CD4-positive, CD25-positive, alpha-beta regulatory T cell (primary cell): ENCODE data around the gene AHRR. TPM values are rescaled to one million over a fixed set of nuclear protein-coding genes. Genes with fewer than 3 reads are reported as not detected.

Experiments
- ATAC-seq, 2 donors: fragments of 150-1000 bp; cut with Tn5 transposase; one replicate each; pipeline ENCODE4 v1.10.0; 2021; ENCODE audit warnings: low read depth in 2 of 2, moderate number of reproducible peaks in 2 of 2, moderate library complexity in 1 of 2
- DNase-seq, 3 donors: peaks; one replicate each; pipeline versions ENCODE4 v3.0.0 to v3.0.0-alpha.2; 2012 to 2022; ENCODE audit warnings: mixed read lengths in 1 of 3
- H3K27ac ChIP-seq: one replicate; pipeline ENCODE4 v1.7.0; 2013; ENCODE audit warnings: mild to moderate bottlenecking, low read length; ENCODE audit not compliant: insufficient read depth, poor library complexity, severe bottlenecking
- H3K27me3 ChIP-seq: one replicate; pipeline ENCODE4 v1.7.0; 2013; ENCODE audit warnings: low read length; ENCODE audit not compliant: control insufficient read depth, insufficient read depth
- H3K36me3 ChIP-seq: one replicate; pipeline ENCODE4 v1.7.0; 2013; ENCODE audit warnings: mild to moderate bottlenecking, low read length, moderate library complexity; ENCODE audit not compliant: control insufficient read depth, insufficient read depth
- H3K4me1 ChIP-seq: 2 replicates; pipeline ENCODE4 v1.7.0; 2013; ENCODE audit warnings: mild to moderate bottlenecking, low read length; ENCODE audit not compliant: insufficient read depth, control insufficient read depth, poor library complexity, severe bottlenecking
- H3K4me3 ChIP-seq: one replicate; pipeline ENCODE4 v1.7.0; 2013; ENCODE audit warnings: low read depth, mild to moderate bottlenecking, low read length, moderate library complexity
- H3K9me3 ChIP-seq, 2 experiments: 1 replicate in 1 of 2; 2 replicates in 1 of 2; pipeline ENCODE4 v1.7.0; 2013; ENCODE audit warnings: low read length in 2 of 2, mild to moderate bottlenecking in 1 of 2, moderate library complexity in 1 of 2; ENCODE audit not compliant: control insufficient read depth in 2 of 2
- H3K27ac Mint-ChIP-seq, 3 donors: one replicate each; pipeline ENCODE4 v1.8.0; 2020 to 2022; ENCODE audit warnings: mild to moderate bottlenecking in 3 of 3, mixed read lengths in 3 of 3, moderate library complexity in 2 of 3
- H3K27me3 Mint-ChIP-seq: one replicate; pipeline ENCODE4 v1.8.0; 2022; ENCODE audit warnings: mild to moderate bottlenecking, mixed read lengths
- H3K36me3 Mint-ChIP-seq: one replicate; pipeline ENCODE4 v1.8.0; 2020; ENCODE audit warnings: mixed read lengths
- H3K4me1 Mint-ChIP-seq, 4 donors: one replicate each; pipeline ENCODE4 v1.8.0; 2020 to 2022; ENCODE audit warnings: mixed read lengths in 4 of 4, mild to moderate bottlenecking in 1 of 4
- H3K4me3 Mint-ChIP-seq, 4 donors: one replicate each; pipeline ENCODE4 v1.8.0; 2020 to 2022; ENCODE audit warnings: mild to moderate bottlenecking in 4 of 4, mixed read lengths in 4 of 4, moderate library complexity in 3 of 4
- H3K9me3 Mint-ChIP-seq, 7 donors: one replicate each; pipeline ENCODE4 v1.8.0; 2020 to 2022; ENCODE audit warnings: mixed read lengths in 7 of 7, mild to moderate bottlenecking in 3 of 7, moderate library complexity in 2 of 7
- polyA plus RNA-seq, 4 donors: library from polyadenylated mRNA; unstranded; fragments of 300-500 nt; fragmentation: Illumina TruSeq; gene quantifications; one replicate each; pipeline ENCODE4 v1.2.3, GENCODE V29; 2021
- total RNA-seq: library from RNA; stranded (reverse); gene quantifications from one replicate; pipeline ENCODE4 v1.2.3, GENCODE V29; 2022

Gene AHRR
- total and polyA plus RNA-seq, 5 donors from 2014 or later: 0.20 to 4.5 (median 0.72) TPM

DNA sequence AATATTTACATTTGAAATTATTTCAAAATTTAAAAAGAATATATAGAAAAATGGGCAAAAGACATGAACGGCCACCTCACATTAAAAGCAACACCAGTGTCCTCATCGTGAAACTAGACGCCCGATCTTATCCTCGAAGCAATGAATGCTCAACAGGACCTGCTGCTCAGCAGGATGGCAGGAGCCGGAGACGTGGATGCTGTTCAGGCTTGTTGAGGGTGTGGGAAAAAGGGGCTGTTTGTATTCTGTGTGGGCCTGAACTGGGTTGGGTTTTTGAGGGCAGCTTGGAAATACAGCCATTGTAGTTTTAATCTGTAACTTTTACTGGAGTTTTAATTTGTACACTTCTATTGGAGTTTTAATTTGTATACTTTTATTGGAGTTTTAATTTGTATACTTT is 141.8 kb downstream of the AHRR start:
- no peak for DNase-seq
- Histone ChIP-seq H3K36me3 (peaks cover 37% of the 10 kb centered on the region), H3K4me1 (peaks cover 14% of the 10 kb centered on the region), H3K27ac (peak overlapping the region; percentile 92), H3K4me3 (peak overlapping the region; percentile 9), H3K27me3 (no peaks in the 10 kb centered on the region), H3K9me3 (no peaks in the 10 kb centered on the region)
- peaks cover 38% of the 10 kb centered on the region for H3K36me3 Mint-ChIP-seq
- H3K9me3 Mint-ChIP-seq: peaks cover 0 to 1% (median 0%) of the 10 kb centered on the region in 7 donors
- peaks cover 11 to 35% (median 24%) of the 10 kb centered on the region in 4 donors for H3K4me1 Mint-ChIP-seq
- no peak for ATAC-seq
- H3K4me3 Mint-ChIP-seq: peak overlapping the region in 1 of 4 donors; percentile 94
- peak overlapping the region in 2 of 3 donors; percentile 94 to 98 for H3K27ac Mint-ChIP-seq
- H3K27me3 Mint-ChIP-seq: peaks cover 4% of the 10 kb centered on the region

DNA sequence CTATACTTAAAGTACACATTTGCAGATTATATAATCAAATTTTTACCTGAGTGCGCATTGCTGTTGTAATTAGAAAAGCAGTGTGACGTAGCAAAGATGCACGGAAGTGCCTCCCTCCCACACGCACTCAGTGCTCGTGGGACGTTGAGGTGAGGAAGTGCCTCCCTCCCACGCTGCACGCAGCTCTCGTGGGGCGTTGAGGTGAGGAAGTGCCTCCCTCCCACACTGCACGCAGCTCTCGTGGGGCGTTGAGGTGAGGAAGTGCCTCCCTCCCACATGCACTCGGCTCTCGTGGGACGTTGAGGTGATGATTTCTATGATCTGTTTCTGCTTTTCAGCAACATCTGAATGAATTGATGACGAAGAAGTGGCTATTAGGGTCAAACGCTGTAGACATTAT is 142.4 kb downstream of the AHRR start:
- ATAC-seq (peak; percentile 98 to 99), DNase-seq (peak; percentile 80 to 91 (median 88))
- H3K4me1 Mint-ChIP-seq: peaks cover 10 to 28% (median 19%) of the 10 kb centered on the region in 4 donors
- H3K36me3 Mint-ChIP-seq: peaks cover 32% of the 10 kb centered on the region
- H3K4me3 Mint-ChIP-seq: peak overlapping the region; percentile 66 to 94 (median 74)
- Histone ChIP-seq H3K4me1 (peaks cover 14% of the 10 kb centered on the region), H3K27ac (peak overlapping the region; percentile 92), H3K4me3 (peak overlapping the region; percentile 9), H3K36me3 (peaks cover 33% of the 10 kb centered on the region), H3K9me3 (no peaks in the 10 kb centered on the region), H3K27me3 (no peaks in the 10 kb centered on the region)
- peaks cover 4% of the 10 kb centered on the region for H3K27me3 Mint-ChIP-seq
- H3K27ac Mint-ChIP-seq: peak overlapping the region; percentile 93 to 98 (median 94)
- H3K9me3 Mint-ChIP-seq: peaks cover 0 to 1% (median 0%) of the 10 kb centered on the region in 7 donors

DNA sequence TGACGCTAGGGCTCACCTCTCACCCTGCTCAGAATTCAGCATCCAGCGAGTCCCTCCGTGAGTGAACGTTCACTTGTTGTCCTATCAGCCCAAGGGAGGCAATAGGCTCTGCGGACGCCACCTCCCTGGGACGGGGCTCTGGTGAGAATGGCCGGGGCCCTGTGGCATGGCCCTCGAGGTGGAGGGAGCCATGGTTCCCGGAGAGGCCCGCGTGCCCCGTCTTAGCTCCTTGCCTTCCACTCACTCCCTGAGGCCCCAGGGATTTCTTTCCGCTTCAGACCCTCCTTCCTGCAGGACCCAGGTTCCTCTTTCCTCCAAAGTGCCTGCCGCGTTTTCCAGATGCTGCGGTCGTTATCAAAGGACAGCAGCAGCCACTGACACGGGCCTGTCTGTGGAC is 142.9 kb downstream of the AHRR start:
- H3K4me1 Mint-ChIP-seq: peaks cover 7 to 28% (median 16%) of the 10 kb centered on the region in 4 donors
- Histone ChIP-seq H3K9me3 (no peaks in the 10 kb centered on the region), H3K27me3 (no peaks in the 10 kb centered on the region), H3K4me3 (peak overlapping the region; percentile 9), H3K4me1 (peaks cover 14% of the 10 kb centered on the region), H3K27ac (peak overlapping the region; percentile 92), H3K36me3 (peaks cover 30% of the 10 kb centered on the region)
- H3K36me3 Mint-ChIP-seq: peaks cover 29% of the 10 kb centered on the region
- H3K4me3 Mint-ChIP-seq: peak overlapping the region; percentile 66 to 94 (median 74)
- H3K27ac Mint-ChIP-seq: peak overlapping the region; percentile 93 to 98 (median 94)
- DNase-seq: no peak
- peaks cover 0 to 1% (median 0%) of the 10 kb centered on the region in 7 donors for H3K9me3 Mint-ChIP-seq
- H3K27me3 Mint-ChIP-seq: peaks cover 4% of the 10 kb centered on the region
- ATAC-seq: no peak

DNA sequence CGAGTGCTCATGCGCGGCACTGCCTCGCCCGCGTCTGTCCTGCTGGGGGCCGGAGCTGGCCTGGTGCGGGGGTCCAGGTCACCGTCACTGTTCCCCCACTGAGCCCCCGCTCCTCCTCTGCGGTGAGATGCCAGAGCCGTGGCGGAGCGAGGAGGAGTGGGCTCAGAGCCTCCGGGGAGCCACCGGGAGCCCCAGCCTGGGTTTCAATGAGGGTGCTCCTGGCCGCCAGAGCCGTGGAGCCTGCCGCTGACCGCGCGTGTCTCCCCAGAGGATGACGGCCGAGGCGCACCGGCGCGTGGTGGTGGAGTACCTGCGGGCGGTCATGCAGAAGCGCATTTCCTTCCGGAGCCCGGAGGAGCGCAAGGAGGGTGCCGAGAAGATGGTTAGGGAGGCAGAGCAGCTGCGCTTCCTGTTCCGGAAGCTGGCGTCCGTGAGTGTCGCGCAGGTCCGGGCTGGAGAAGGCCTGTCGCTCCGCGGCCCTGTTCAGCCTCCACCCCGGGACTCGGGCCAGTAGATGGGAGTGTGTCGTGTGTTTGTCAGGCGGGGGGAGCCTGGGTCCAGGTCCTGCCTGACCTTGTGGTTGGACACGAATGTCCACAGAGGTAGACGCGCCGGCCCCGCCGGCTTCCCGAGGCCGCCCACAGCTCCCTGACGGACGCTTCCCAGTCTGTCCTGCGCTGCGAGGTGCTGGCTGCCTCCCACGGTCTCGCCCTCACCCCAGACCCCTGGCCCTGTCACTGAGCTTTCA is 143.5 kb downstream of the AHRR start:
- Mint-ChIP-seq H3K9me3 (peaks cover 0 to 1% (median 0%) of the 10 kb centered on the region in 7 donors), H3K27ac (no peak overlapping the region), H3K4me3 (peak overlapping the region in 1 of 4 donors; percentile 31), H3K36me3 (peaks cover 24% of the 10 kb centered on the region), H3K4me1 (peaks cover 6 to 28% (median 15%) of the 10 kb centered on the region in 4 donors), H3K27me3 (peaks cover 4% of the 10 kb centered on the region)
- DNase-seq (no peak), ATAC-seq (no peak)
- peak overlapping the region; percentile 92 for H3K27ac ChIP-seq
- no peak overlapping the region for H3K4me3 ChIP-seq
- peaks cover 29% of the 10 kb centered on the region for H3K36me3 ChIP-seq
- H3K4me1 ChIP-seq: peaks cover 14% of the 10 kb centered on the region
- no peaks in the 10 kb centered on the region for H3K27me3 ChIP-seq
- no peaks in the 10 kb centered on the region for H3K9me3 ChIP-seq

DNA sequence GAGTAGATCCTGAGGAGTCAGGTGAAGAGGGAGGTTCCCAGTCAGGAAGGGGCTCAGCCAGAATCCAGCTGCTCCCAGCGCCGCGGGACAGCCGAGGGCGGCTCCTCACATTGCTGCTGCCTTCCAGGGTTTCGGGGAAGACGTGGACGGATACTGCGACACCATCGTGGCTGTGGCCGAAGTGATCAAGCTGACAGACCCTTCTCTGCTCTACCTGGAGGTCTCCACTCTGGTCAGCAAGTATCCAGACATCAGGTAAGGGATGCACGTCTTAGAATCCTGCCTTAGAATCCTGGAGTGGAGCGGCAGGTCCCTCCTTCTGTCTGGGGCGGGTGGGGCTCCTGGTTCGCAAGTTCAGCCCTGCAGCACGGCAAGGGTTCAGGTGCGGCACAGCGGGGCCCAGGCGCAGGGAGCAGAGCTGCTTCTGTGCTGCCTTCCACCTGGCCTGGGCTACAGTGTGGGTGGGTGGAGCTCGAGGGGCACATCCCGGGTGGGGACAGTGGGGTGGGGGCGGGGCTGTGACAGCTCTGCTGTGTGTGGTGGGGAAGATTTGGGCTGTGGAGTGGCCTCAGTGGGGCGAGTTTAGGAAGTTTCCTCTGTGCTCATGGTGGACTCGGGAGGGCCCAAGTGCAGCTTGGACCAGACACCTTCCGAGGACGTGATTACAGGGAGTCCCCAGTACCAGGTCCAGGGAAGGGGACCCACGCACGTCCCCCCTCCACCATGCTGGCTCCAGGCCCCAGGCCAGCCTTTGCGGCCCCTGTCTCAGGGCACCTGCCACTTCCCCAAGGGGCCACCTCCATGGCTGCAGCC is 144.3 kb downstream of the AHRR start:
- no peaks in the 10 kb centered on the region for H3K27me3 ChIP-seq
- H3K4me3 ChIP-seq: no peak overlapping the region
- H3K27me3 Mint-ChIP-seq: peaks cover 4% of the 10 kb centered on the region
- peaks cover 0 to under 1% (median 0%) of the 10 kb centered on the region in 7 donors for H3K9me3 Mint-ChIP-seq
- H3K4me3 Mint-ChIP-seq: no peak overlapping the region
- H3K36me3 Mint-ChIP-seq: peaks cover 21% of the 10 kb centered on the region
- peaks cover 6 to 33% (median 17%) of the 10 kb centered on the region in 4 donors for H3K4me1 Mint-ChIP-seq
- peaks cover 14% of the 10 kb centered on the region for H3K4me1 ChIP-seq
- peaks cover 22% of the 10 kb centered on the region for H3K36me3 ChIP-seq
- peak overlapping the region in 1 of 3 donors; percentile 36 for H3K27ac Mint-ChIP-seq
- no peaks in the 10 kb centered on the region for H3K9me3 ChIP-seq
- peak in 1 of 3 donors; percentile 0 for DNase-seq
- no peak for ATAC-seq
- no peak overlapping the region for H3K27ac ChIP-seq

DNA sequence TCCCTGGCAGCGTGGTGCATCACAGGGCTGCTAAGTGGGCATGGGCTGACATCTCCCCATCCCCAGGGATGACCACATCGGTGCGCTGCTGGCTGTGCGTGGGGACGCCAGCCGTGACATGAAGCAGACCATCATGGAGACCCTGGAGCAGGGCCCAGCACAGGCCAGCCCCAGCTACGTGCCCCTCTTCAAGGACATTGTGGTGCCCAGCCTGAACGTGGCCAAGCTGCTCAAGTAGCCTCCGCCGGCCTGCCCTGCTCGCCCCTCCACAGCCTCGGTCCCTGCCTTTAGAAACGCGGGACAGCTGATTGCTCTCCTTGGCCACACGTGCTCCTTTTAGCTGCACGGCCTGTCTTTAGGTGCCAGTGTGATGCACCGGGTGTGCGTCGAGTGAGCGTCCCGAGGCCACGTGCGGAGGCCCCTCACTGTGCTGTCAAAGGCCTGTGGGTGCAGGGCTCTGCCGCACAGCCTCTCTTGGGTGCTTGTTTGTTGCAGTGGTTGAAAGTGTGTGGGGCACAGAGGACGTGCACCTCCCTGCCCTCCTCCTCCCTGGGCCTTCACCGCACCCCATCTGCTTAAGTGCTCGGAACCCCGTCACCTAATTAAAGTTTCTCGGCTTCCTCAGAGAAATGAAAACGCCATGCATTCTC is 145.3 kb downstream of the AHRR start:
- peaks cover 23% of the 10 kb centered on the region for H3K4me1 ChIP-seq
- H3K27ac Mint-ChIP-seq: peak overlapping the region in 1 of 3 donors; percentile 36
- DNase-seq: peak in 1 of 3 donors; percentile 0

DNA sequence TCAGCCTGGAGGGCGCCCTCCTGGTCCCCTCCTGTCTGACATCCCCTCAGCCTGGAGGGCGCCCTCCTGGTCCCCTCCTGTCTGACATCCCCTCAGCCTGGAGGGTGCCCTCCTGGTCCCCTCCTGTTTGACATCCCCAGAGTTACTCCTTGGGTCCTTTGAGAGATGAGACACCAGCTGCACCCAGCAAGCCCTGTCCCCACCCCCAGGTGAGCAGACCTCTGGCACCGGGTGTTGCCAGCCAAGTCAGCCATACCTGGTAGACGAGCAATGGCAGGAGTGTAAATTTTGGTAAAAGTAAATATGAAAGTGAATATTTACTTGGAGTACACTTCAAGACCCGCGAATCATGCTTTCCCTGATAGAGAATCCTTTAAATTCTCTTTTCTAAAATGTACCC is 146.9 kb downstream of the AHRR start:
- no peaks in the 10 kb centered on the region for H3K9me3 ChIP-seq
- H3K27ac ChIP-seq: no peak overlapping the region
- Mint-ChIP-seq H3K27me3 (peaks cover 4% of the 10 kb centered on the region), H3K4me1 (peaks cover 9 to 41% (median 19%) of the 10 kb centered on the region in 4 donors), H3K36me3 (peaks cover 9% of the 10 kb centered on the region), H3K27ac (no peak overlapping the region), H3K4me3 (no peak overlapping the region), H3K9me3 (no peaks in the 10 kb centered on the region)
- DNase-seq: no peak
- H3K36me3 ChIP-seq: peaks cover 12% of the 10 kb centered on the region
- H3K27me3 ChIP-seq: no peaks in the 10 kb centered on the region
- no peak for ATAC-seq
- no peak overlapping the region for H3K4me3 ChIP-seq
- H3K4me1 ChIP-seq: peaks cover 34% of the 10 kb centered on the region

More for the DNA sequence above, 145.3 kb downstream of the AHRR start:
- ATAC-seq: no peak
- Mint-ChIP-seq H3K9me3 (no peaks in the 10 kb centered on the region), H3K4me3 (peak overlapping the region in 1 of 4 donors; percentile 32), H3K36me3 (peaks cover 17% of the 10 kb centered on the region), H3K27me3 (peaks cover 4% of the 10 kb centered on the region), H3K4me1 (peaks cover 9 to 42% (median 20%) of the 10 kb centered on the region in 4 donors)
- Histone ChIP-seq H3K9me3 (no peaks in the 10 kb centered on the region), H3K27me3 (no peaks in the 10 kb centered on the region), H3K4me3 (no peak overlapping the region), H3K27ac (no peak overlapping the region), H3K36me3 (peaks cover 22% of the 10 kb centered on the region)
